Stimulated activated CD4-positive, alpha-beta T cell treated with anti-CD3 and anti-CD28 coated beads, TNF-alpha, amount 100 ng/mL, for 24 hours (primary cell): ENCODE results near the gene EIF3L.

ENCODE experiments used
- DNase-seq, 3 experiments: peaks; one replicate each; pipeline ENCODE4 v3.0.0-alpha.2; 2020; ENCODE audit warnings: low read depth in 3 of 3

Gene EIF3L

DNA sequence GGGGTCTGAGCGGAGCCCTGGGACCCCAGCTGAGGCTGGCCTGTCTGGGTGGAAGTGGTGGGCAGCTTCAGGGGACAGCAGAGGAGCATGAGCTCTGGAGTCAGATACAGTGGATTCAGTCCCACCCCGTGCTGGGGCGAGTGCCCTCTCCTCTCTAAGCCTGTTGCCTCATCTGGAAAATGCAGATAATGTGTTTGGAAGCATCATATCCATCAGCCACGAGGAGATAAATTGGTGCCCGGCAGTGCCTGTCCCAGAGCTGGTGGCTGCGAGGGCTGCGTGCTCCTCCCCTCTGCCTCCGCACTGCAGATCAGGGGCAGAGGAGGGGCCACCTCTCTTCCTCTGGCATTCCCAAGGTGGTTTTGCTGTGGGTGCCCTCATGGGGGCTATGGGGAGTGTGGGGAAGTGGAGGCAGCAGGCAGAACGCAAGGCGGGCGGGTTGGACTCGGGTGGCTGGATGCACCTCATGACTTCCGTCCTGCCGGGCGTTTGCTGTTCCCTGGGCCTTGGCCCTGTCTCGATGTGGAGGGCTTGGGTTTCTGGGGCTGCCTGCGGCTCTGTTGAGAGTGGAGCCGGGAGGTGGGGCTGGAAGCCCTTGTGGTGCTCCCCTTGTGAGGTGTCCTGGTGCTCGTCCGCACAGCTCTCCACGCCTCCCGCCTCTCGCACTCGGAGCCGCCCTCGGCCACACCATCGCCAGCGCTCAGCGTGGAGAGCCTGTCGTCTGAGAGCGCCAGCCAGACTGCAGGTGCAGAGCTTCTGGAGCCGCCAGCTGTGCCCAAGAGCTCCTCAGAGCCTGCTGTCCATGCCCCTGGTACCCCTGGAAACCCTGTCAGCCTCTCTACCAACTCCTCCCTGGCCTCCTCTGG, 77.8 kb downstream of the EIF3L start:
- no peak for DNase-seq

DNA sequence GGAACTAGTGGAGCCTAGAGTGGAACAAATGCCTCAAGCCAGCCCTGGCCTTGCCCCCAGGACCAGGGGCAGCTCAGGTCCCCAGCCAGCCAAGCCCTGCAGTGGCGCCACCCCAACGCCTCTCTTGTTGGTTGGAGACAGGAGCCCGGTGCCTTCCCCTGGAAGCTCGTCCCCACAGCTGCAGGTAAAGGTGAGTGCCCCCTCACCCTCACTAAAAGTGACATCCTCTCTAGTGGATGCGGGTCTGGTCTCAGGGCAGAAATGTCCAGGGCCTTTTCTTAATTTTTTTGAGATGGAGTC, 78.4 kb downstream of the EIF3L start:
- DNase-seq = no peak

DNA sequence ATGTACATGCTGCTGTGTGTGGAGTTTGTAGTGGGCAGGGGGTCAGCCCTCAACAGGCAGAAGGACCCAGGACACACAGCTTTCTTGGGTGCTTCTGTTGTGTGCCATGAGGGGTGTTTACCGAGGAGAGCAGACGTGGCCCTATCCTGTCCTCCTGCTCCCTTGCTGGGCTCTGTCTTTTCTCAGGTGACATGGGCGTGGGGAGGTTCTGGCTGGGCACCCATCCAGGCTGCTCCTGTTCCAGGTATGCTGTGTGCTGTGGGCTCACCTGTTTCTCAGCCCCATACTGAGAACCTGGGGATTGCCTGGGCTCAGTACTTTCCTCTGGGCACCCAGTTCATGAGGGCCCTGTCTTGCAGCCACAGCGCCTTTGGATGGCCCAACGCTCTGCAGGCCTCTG, 80.2 kb downstream of the EIF3L start:
- no peak for DNase-seq

DNA sequence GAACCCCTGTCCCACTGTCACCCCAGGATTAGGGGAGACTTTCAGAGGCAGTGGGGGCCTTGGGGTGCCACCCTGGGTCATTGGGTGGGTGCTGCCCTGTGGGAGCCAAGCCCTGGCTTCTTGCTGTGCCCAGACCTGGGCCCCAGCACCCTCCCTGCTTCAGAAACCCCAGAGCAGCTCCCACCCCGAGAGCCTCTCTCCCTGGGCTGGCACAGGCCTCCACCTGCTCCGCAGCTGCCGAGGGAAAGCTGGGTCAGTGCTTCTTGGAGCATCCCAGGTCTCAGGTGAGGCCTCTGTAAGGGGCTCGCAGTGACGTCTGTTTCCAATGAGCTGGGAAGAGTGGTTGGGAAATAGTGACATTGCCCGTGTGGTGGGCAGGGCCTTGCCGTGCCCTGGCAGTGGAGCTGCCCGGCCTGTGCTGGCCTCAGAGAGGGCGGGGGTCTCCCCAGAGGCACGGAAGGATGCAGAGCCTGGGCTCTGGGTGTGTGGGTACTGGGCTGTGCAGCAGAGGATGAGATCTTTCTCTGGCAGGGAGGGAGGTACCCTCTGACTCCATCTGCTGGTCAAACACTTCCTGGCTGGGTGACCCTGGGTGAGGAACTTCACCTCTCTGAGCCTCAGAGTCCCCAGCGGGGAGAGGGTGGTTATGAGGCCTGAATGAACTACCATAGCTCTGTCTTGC, 81.2 kb downstream of the EIF3L start:
- no peak for DNase-seq

DNA sequence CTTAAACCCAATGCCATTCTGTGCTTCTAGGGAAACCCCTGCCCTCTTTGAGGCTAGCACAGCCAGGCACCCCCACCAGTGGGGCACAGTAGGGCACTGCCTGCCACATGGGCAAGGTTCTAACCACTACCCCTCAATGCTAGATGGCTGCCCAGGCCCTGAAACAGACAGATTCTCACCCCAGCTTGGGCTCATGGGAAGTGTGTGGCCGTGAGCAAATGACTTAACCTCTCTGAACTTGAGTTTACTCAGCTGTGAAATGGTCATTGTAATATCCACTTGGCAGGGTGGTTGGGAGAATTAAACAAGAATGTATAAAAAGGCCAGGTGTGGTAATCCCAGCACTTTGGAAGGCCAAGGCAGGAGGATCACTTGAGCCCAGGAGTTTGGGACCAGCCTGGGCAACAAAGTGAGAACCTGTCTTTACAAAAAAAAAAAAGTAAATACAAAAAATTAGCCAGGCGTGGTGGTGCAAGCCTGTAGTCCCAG, 81.8 kb downstream of the EIF3L start:
- DNase-seq = no peak

DNA sequence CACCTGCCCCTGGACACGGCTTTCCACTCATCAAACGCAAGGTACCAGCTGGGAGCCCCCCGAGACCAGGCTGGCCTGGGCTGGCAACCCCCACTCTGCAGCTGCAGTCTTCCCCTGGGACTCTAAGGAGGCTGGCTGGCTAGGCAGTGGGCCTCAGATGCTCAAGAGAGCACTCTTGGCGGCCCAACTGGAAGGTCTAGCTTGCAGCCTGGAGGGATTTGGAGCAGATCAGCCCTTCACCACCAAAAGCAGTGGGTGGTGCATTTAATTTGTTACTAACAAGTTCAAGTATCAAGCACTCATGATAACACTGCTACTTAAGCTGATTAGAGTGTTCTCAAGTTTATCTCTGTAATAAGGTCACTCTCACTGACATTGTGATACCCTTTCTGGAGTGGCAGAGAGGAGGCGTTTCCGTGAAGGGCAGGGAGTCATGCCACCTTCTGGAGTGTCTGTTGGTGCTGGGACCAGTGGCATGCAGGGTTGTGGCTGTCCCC, 82.7 kb downstream of the EIF3L start:
- DNase-seq = no peak

DNA sequence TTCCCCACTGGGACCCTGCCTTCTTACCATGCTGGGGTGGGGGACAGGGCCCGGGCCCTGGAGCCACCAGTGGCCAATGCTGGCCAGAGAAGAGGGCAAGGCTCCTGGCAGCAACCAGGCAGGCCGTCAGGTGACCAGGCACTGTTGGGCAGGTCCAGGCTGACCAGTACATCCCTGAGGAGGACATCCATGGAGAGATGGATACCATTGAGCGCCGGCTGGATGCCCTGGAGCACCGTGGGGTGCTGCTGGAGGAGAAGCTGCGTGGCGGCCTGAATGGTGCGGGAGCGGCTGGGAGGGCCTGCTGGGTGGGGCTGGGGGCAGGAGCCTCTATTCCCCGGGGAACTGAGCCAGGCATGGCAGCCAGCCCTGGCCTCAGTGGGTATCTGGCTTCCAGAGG, 83.2 kb downstream of the EIF3L start:
- DNase-seq = no peak

DNA sequence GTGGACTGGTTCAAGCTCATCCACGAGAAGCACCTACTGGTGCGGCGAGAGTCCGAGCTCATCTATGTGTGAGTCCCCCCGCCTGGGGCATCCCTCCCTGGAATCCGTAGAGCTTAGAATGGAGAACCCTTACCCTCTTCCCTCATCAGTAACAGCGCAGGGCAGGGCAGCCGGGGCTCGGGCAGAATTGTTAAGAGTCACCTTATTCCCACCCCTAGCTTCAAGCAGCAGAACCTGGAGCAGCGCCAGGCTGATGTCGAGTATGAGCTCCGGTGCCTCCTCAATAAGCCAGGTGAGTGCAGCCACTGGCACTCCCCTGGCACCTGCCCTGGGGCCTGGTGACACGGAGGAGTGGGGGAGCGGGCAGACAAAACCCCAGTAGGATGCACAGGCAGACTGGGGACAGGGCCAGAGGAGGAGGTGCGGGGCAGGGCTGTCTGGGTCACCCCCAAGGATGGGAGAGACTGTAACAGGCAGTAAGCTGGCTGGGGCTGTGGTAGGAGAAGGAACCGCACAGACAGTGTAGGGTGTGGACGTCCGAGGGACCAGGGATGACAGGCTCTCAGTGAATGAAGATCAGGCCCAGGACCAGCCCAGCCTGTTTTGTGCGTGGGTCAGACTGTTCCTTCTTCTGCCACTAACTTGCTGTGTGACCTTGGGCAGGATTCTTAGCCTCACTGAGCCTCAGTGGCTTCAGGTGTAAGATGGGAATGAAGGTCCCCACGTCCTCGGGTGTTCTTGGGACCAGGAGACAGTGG, 83.8 kb downstream of the EIF3L start:
- no peak for DNase-seq

DNA sequence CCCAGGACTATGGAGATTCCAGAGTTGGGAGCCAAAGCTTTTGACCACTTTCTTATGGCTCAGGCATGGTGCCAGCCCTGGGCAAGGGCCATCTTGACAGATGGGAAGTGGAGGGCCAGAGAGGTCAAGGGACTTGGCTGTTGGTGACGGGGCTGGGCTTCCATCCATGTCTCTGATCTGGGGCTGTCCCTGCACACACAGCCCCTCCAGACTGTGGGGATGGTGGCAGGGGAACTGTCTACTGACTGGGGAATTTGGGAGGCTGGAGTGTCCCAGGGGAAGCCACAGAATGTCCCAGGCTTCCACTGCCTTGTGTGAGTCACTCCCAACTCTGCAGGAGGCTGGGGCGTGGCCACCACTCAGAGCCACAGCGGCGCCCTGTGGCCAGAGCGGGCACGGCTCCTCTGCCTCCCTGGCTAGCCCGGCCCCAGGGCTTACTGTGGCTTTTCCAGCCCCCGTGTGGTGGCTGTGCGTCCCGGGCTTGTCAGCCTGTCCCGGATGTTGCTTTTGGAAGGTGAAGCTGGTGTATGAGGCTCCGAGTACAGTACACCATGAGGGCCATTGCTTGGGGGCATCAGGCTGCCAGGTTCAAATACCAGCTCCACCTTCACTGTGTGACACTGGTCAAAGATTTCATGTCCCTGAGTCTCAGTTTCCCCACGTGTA, 84.6 kb downstream of the EIF3L start:
- peak; percentile 66 to 86 (median 69) for DNase-seq
